ENCODE data around the gene C2orf49.

Gene C2orf49

DNA sequence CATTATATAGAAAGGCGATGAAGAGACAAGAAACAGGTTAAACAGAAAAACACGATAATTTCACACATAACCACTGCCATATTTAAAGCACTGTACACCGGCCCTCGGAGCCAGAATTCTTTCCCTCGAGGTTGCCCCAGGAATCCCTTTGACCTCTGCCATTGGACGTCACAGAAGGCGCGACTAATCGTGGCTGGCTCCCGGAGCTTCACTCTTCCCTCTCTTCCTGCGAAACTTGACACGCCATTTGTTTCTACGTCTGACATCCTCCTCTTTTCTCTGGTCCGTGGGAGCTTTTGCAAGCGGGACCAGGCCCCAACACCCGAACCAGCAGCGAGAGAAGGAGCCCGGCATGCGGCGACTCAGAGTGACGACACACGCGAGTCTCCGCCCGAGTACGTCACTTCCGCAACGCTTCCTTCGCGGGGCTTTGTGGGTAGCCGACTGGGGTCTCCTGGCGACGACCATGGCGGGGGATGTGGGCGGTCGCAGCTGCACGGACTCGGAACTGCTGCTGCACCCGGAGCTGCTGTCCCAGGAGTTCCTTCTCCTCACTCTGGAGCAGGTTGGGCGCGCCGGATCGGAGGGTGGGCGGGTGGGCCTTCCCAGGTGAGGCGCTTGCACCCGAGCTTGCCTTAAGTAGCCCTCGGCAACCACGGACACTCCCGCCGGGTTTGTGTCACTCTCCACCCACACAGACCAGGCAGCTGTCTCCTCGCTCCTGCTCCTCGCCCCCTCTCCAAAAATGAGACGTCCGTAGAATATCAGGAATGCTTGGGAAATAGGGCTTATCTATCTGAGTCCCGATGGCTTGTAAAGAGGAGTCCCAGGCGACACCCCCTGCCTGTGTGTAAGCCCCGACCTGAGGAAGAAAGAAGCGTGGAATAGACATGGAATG is at the start of gene C2orf49:
TSS of gene C2orf49 (plus strand) at position 419 of the 898 bp plus-strand sequence. CDS start at position 467, 48 bp downstream.
- DNase-seq (ENCODE audit: low read depth), result peak; percentile 85

GRCh38 chr2:105287692-105288091 is 49.6 kb upstream of the C2orf49 start:
- no peak for DNase-seq (ENCODE audit: low read depth)

DNA sequence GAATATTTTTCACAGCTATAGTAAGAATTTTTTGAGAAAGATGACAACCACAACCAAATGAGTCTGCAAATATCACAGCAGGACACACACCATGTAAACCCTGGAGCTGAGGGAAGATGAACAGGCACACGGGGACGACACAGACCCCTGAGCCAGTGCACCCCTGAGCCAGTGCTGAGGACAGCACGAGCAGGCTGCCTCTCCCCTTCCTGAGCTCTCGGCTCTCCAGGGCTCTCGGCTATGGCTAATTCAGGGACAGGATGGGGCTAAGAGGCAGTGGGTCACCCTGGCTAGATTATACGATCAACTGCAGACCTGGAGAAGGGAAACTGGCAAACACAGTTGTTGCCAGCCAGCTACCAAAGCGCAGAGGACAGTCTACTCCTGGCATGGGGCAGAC is 49.2 kb upstream of the C2orf49 start:
- no peak for DNase-seq (ENCODE audit: low read depth)

DNA sequence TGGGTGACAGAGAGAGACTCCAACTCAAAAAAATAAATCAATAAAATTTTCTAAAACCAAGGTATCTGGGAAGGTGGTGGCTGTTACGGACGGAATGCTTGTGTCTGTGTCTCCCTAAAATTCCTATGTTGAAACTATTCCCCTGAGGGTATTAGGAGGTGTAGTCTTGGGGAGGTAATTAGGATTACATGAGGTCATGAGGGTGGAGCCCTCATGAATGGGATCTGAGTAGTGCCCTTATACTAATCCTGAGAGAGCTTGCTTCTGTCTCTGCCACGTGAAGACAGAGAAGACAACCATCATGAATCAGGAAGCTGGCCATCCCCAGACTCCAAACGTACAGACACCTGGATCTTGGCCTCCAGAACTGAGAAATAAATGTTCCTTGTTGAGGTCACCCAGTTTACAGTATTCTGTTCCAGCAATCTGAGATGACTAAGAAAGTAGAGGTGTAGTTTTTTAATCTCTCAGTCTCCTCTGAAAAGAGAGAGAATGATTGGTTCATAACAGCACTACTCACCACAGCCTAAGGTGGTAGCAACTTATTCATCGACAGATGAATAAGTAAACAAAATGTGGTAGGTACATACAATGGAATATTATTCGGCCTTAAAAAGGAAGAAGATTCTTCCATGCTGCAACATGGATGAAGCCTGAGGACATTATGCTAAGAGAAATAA is 46.2 kb upstream of the C2orf49 start:
- DNase-seq (ENCODE audit: low read depth), result no peak

- DNase-seq (ENCODE audit: low read depth), result no peak
Observed at GRCh38 chr2:105291981-105292380, 45.4 kb upstream of the C2orf49 start.

GRCh38 chr2:105294046-105294445 is 43.3 kb upstream of the C2orf49 start:
- no peak for DNase-seq (ENCODE audit: low read depth)

DNA sequence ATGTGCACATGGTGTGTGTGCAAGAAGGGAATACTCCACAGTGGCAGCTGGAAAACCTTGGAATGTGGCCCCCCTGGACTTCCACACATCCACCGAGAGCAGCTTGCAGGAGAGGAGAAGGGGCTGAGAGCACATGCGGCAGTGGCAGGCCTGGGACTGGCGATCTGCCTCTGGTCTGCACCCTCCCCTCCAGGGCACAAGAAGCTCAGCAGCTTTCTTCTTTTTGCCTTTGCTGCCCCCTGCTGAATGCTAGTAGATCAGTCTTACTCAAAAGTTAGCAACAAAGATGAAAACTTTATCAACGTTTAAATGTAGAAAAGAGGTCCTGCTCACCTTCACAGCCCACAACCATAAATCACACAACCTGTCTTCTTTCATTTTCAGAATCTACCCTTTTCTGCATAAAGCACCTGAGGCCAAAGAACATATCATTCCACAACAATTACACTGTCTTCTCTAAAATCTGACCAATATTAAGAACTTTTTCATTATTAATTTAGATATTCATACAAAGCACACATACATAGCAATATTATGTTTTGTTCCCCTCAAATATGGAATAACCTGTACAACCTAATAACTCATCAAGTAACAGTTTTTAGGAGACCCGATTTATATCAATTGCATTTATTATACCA is 42.4 kb upstream of the C2orf49 start:
- no peak for DNase-seq (ENCODE audit: low read depth)

DNA sequence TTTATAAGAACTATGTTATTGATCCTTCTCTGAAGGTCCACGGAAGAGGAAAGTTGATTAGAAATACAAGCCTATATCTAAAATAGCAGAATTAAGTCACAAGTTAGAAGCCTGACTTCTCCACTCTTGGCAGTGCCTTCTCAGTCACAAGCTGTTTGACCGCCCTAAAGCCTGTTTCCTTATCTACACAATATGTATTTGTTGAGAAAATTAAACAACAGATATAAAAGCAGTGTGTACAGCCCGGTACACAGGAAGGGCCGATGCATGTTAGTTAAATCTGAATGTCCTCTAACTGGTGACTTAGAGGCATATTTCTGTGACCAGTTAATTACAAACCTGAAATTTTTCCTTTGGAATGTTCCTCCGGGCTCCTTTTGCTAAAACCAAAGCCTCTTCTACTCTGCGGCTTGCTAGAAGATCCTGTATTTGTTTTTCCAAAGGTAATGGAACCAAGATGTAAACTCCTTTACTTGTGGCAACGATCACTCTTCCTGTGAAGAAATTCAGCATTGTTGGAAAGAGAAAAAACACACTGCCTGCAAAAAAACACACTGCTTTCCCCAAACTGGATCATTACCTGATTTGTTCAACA is 41.2 kb upstream of the C2orf49 start:
- DNase-seq (ENCODE audit: low read depth), result no peak

GRCh38 chr2:105297216-105297615 is 40.1 kb upstream of the C2orf49 start:
- DNase-seq (ENCODE audit: low read depth), result no peak

- DNase-seq (ENCODE audit: low read depth), result no peak
Observed at GRCh38 chr2:105298017-105298416, 39.3 kb upstream of the C2orf49 start.

DNA sequence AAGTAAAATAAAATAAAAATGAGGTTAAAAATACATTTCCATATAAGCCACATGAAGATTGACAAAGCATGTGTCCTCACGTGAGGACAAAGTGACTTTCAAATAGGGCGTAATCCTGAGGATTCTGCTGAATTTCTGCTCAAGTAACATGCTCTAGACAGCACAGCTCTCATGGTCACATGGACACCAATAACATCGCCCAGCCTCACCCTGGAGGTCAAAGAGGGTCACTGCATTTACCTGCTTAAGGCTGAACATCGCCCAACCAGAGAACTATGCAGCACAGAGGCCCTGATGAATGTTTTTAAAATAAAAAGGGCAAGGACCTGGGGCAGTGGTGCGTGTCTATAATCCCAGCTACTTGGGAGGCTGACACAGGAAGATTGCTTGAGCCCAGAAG is 38.0 kb upstream of the C2orf49 start:
- no peak for DNase-seq (ENCODE audit: low read depth)

DNA sequence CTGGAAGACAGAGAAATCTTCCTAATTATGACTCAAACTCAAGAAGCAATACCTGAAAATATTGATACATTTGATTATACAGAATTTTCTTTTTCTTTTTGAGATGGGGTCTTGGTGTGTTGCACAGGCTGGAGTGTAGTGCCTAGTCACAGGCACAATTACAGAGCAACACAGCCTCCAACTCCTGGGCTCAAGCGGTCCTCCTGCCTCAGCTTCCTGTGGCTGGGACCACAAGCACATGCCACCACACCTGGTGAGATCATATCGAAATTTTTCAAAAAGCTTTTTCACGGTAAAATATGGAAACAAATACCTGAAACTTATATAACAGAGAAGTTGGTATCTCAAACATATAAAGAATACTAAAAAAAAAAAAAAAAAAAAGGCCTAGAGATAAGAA is 35.7 kb upstream of the C2orf49 start:
- DNase-seq (ENCODE audit: low read depth), result no peak

DNA sequence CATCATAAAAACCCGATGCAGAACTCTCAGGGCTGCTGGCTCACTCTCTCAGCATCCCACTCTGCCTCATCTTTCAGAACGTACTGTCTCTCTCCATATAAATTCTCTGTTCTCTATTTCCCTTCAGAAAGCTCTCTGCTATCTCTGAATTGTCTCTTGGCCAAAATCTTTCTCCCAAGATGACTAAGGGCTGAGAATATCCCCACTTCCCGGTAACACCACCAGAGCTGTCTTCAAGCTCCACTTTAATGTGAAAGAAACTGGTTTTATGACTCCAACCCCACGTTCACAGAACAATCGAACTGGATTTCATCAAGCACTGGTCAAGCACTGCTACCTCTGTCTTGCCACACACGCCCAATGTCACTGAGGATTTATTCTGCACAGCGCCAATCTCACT is 30.2 kb upstream of the C2orf49 start:
- no peak for DNase-seq (ENCODE audit: low read depth)

DNA sequence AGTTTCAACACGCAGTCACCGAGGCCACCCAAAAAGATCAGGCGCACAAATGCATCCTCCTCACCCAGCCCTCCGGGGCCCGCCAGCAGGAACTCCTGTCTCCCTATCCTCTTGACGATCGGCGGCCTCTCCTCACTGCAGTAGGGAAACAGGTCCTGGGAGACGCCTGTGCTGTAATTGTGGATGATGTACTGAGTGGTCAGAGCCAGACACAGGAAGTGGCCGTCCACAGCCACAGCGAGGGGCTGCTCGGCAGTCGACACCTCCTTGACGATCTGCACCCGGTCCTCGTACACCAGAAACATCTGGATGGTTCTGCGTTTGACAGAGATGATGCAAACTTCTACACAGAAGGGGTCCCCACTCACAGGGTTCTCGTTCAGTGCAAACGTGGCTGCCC is 29.8 kb upstream of the C2orf49 start:
- no peak for DNase-seq (ENCODE audit: low read depth)

DNA sequence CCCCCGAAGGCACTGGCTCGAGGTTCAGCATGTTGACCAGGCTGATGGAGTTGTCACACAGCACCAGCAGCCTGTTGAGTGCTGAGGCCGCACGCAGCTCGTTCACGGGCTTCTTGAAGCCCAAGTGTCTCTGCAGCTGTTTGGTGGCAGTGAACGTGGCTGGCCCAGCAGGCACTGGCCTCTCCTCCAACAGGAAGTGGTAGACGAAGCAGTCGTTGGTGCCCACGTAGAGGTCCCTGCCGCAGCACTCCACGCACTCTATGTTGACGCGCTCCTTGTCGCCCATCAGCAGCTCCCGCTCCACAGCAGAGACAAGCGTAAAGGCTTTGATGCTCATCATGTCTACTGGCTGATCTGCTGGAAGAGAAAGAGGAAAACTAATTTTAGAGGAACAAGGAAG is 29.4 kb upstream of the C2orf49 start:
- DNase-seq (ENCODE audit: low read depth), result no peak

DNA sequence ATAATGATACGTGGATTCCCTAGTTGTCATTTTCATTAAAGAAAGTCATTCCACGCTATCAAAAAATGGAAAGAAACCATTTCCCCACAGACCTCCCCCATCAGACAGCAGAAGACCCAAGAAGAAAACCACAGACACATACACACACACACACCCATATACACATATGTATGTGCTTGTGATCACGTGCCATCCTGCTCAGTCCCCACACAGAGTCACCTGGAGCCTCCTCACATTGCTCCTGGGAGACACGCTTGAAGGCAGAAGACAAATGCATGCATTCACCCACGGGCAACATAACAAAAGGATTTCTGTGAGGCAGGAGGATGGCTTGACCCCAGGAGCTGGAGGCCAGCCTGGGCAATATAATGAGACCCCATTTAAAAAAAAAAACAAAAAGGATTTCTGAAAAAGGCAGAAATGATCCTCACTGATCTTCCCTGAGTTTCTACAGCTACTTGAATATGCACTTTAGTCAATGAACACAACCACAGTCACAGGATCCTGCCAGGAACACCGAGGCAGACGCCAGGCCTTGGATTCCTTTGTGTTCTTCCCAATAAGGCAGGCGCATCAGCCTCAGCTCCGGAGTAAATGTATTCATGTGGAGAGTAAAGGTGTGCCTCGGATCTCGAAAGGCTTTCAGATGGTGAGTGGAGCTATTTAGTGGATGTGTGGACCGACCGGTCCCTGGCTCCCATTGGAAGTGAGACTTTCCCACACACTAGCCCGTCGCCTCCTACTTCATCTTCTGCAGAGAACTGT is 28.8 kb upstream of the C2orf49 start:
- DNase-seq (ENCODE audit: low read depth), result no peak

DNA sequence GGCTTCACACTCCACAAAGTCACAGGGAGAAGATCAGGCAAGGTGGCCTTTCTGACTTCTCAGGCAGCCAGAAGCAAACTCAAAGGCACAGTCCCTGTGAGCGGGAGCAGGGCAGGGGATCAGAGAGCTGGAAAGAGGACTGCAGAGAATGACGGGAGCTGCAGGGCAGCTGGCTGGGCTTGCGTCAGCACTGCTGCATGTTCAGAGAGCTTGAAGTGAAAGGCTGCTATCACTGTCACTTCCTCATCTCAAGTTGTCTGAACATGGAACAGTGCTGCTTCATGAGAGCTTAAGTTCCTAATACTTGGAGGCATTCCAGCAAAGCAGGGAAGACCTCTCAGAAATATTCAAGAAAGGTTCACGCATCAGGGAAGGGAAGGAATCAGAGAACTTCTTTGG is 28.2 kb upstream of the C2orf49 start:
- DNase-seq (ENCODE audit: low read depth), result no peak

- no peak for DNase-seq (ENCODE audit: low read depth)
Observed at GRCh38 chr2:105313877-105314276, 23.5 kb upstream of the C2orf49 start.

- no peak for DNase-seq (ENCODE audit: low read depth)
Observed at GRCh38 chr2:105315314-105315713, 22.0 kb upstream of the C2orf49 start.

- DNase-seq (ENCODE audit: low read depth), result no peak
Observed at GRCh38 chr2:105317937-105318336, 19.4 kb upstream of the C2orf49 start.

- no peak for DNase-seq (ENCODE audit: low read depth)
Observed at GRCh38 chr2:105320651-105321215, 16.6 kb upstream of the C2orf49 start.

Measured in stimulated activated CD8-positive, alpha-beta memory T cell treated with anti-CD3 and anti-CD28 coated beads, Interleukin-4, amount 100 ng/mL, for 24 hours (primary cell).